Measurements from ENCODE around the gene CREB5.

- no peak for TF ChIP-seq JUN (CRISPR knock-in tag; IDR thresholded peaks at IDR 0.05)
- TF ChIP-seq CTCF (IDR thresholded peaks at IDR 0.05) = no peak
- TF ChIP-seq NFYB (CRISPR knock-in tag; conservative IDR thresholded peaks at IDR 0.05; ENCODE audit: low read depth) = no peak
- no peak for TF ChIP-seq MAX (CRISPR knock-in tag; IDR thresholded peaks at IDR 0.05)
- no peak for TF ChIP-seq PRRX2 (CRISPR knock-in tag; IDR thresholded peaks at IDR 0.05)
- TF ChIP-seq GABPB1 (CRISPR knock-in tag; IDR thresholded peaks at IDR 0.05) = no peak
- no peak for TF ChIP-seq TEAD1 (CRISPR knock-in tag; IDR thresholded peaks at IDR 0.05)
- no peak for TF ChIP-seq GTF2I (CRISPR knock-in tag; conservative IDR thresholded peaks at IDR 0.05)
- TF ChIP-seq NR2C2 (CRISPR knock-in tag; IDR thresholded peaks at IDR 0.05) = no peak
- no peak for TF ChIP-seq PREB (CRISPR knock-in tag; IDR thresholded peaks at IDR 0.05; ENCODE audit: borderline replicate concordance)
- TF ChIP-seq SOX15 (CRISPR knock-in tag; IDR thresholded peaks at IDR 0.05) = no peak
These were observed 387.3 kb downstream of the CREB5 start for GRCh38 chr7:28799619-28800018.
